ENCODE results near the gene HPSE2. TPM values are rescaled to one million over a fixed set of nuclear protein-coding genes. Genes with fewer than 3 reads are reported as not detected.

The HPSE2 gene
- total RNA-seq, 1 donor from 2014 or later, result under 0.01 TPM

DNA sequence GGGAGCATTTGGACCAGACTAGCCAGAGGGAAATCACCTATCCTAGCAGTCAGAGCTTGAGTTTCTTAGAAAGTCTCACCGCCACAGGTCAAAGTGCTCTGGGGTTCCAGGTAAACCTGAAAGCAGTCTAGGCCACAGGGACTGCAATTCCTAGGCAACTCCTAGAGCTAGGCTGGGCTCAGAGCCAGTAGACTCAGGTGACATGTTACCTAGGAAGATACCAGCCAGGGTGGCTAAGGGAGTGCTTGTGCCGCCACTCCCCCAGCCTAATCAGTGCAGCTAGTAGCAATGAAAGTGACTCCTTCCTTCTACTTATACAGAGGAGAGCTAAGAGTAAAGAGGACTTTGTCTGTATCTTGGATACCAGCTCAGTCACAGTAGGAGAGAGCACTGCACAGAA, 440.2 kb downstream of the HPSE2 start:
- H3K36me3 ChIP-seq (ENCODE audit: control insufficient read depth in 3 of 3, insufficient read depth in 3 of 3, low read length in 3 of 3), result no peaks in the 10 kb centered on the region
- no peak overlapping the region for H3K9ac ChIP-seq (ENCODE audit: low read depth in 1 of 3, low read length in 3 of 3)
- no peaks in the 10 kb centered on the region for H3K4me1 ChIP-seq (ENCODE audit: control insufficient read depth in 3 of 3, insufficient read depth in 3 of 3, low read length in 3 of 3)
- no peaks in the 10 kb centered on the region for H3K27me3 ChIP-seq (ENCODE audit: control insufficient read depth in 3 of 3, insufficient read depth in 3 of 3, low read length in 3 of 3)
- H3K27ac ChIP-seq (ENCODE audit: low read depth, low read length), result no peak overlapping the region
- H3K9me3 ChIP-seq (ENCODE audit: control insufficient read depth in 3 of 3, low read length in 3 of 3), result no peaks in the 10 kb centered on the region
- no peak overlapping the region for H3K4me3 ChIP-seq (ENCODE audit: low read length in 3 of 3)

- no peaks in the 10 kb centered on the region for H3K36me3 ChIP-seq (ENCODE audit: control insufficient read depth in 3 of 3, insufficient read depth in 3 of 3, low read length in 3 of 3)
- H3K4me3 ChIP-seq (ENCODE audit: low read length in 3 of 3), result no peak overlapping the region
- no peak overlapping the region for H3K9ac ChIP-seq (ENCODE audit: low read depth in 1 of 3, low read length in 3 of 3)
- no peaks in the 10 kb centered on the region for H3K9me3 ChIP-seq (ENCODE audit: control insufficient read depth in 3 of 3, low read length in 3 of 3)
- H3K4me1 ChIP-seq (ENCODE audit: control insufficient read depth in 3 of 3, insufficient read depth in 3 of 3, low read length in 3 of 3), result no peaks in the 10 kb centered on the region
- no peaks in the 10 kb centered on the region for H3K27me3 ChIP-seq (ENCODE audit: control insufficient read depth in 3 of 3, insufficient read depth in 3 of 3, low read length in 3 of 3)
- H3K27ac ChIP-seq (ENCODE audit: low read depth, low read length), result no peak overlapping the region
These were observed 444.8 kb downstream of the HPSE2 start for GRCh38 chr10:98790817-98791216.

GRCh38 chr10:98778277-98778759, 457.3 kb downstream of the HPSE2 start:
- H3K4me1 ChIP-seq (ENCODE audit: control insufficient read depth in 3 of 3, insufficient read depth in 3 of 3, low read length in 3 of 3), result no peaks in the 10 kb centered on the region
- H3K9me3 ChIP-seq (ENCODE audit: control insufficient read depth in 3 of 3, low read length in 3 of 3), result peaks cover 0 to 3% (median 0%) of the 10 kb centered on the region in 3 donors
- no peak overlapping the region for H3K27ac ChIP-seq (ENCODE audit: low read depth, low read length)
- no peaks in the 10 kb centered on the region for H3K27me3 ChIP-seq (ENCODE audit: control insufficient read depth in 3 of 3, insufficient read depth in 3 of 3, low read length in 3 of 3)
- no peak overlapping the region for H3K4me3 ChIP-seq (ENCODE audit: low read length in 3 of 3)
- no peaks in the 10 kb centered on the region for H3K36me3 ChIP-seq (ENCODE audit: control insufficient read depth in 3 of 3, insufficient read depth in 3 of 3, low read length in 3 of 3)
- no peak overlapping the region for H3K9ac ChIP-seq (ENCODE audit: low read depth in 1 of 3, low read length in 3 of 3)

- Histone ChIP-seq H3K36me3 (ENCODE audit: control insufficient read depth in 3 of 3, insufficient read depth in 3 of 3, low read length in 3 of 3) (no peaks in the 10 kb centered on the region), H3K27me3 (ENCODE audit: control insufficient read depth in 3 of 3, insufficient read depth in 3 of 3, low read length in 3 of 3) (no peaks in the 10 kb centered on the region), H3K9me3 (ENCODE audit: control insufficient read depth in 3 of 3, low read length in 3 of 3) (no peaks in the 10 kb centered on the region), H3K4me3 (ENCODE audit: low read length in 3 of 3) (no peak overlapping the region), H3K4me1 (ENCODE audit: control insufficient read depth in 3 of 3, insufficient read depth in 3 of 3, low read length in 3 of 3) (no peaks in the 10 kb centered on the region), H3K27ac (ENCODE audit: low read depth, low read length) (no peak overlapping the region), H3K9ac (ENCODE audit: low read depth in 1 of 3, low read length in 3 of 3) (no peak overlapping the region)
These were observed 477.2 kb downstream of the HPSE2 start for GRCh38 chr10:98758463-98758862.

- Histone ChIP-seq H3K4me3 (ENCODE audit: low read length in 3 of 3) (no peak overlapping the region), H3K9ac (ENCODE audit: low read depth in 1 of 3, low read length in 3 of 3) (no peak overlapping the region), H3K9me3 (ENCODE audit: control insufficient read depth in 3 of 3, low read length in 3 of 3) (no peaks in the 10 kb centered on the region), H3K27me3 (ENCODE audit: control insufficient read depth in 3 of 3, insufficient read depth in 3 of 3, low read length in 3 of 3) (no peaks in the 10 kb centered on the region), H3K27ac (ENCODE audit: low read depth, low read length) (no peak overlapping the region), H3K36me3 (ENCODE audit: control insufficient read depth in 3 of 3, insufficient read depth in 3 of 3, low read length in 3 of 3) (no peaks in the 10 kb centered on the region), H3K4me1 (ENCODE audit: control insufficient read depth in 3 of 3, insufficient read depth in 3 of 3, low read length in 3 of 3) (no peaks in the 10 kb centered on the region)
These were observed 487.4 kb downstream of the HPSE2 start for GRCh38 chr10:98748298-98748697.

- no peak overlapping the region for H3K9ac ChIP-seq (ENCODE audit: low read depth in 1 of 3, low read length in 3 of 3)
- no peaks in the 10 kb centered on the region for H3K9me3 ChIP-seq (ENCODE audit: control insufficient read depth in 3 of 3, low read length in 3 of 3)
- no peak overlapping the region for H3K4me3 ChIP-seq (ENCODE audit: low read length in 3 of 3)
- no peaks in the 10 kb centered on the region for H3K27me3 ChIP-seq (ENCODE audit: control insufficient read depth in 3 of 3, insufficient read depth in 3 of 3, low read length in 3 of 3)
- H3K4me1 ChIP-seq (ENCODE audit: control insufficient read depth in 3 of 3, insufficient read depth in 3 of 3, low read length in 3 of 3), result no peaks in the 10 kb centered on the region
- no peaks in the 10 kb centered on the region for H3K36me3 ChIP-seq (ENCODE audit: control insufficient read depth in 3 of 3, insufficient read depth in 3 of 3, low read length in 3 of 3)
- no peak overlapping the region for H3K27ac ChIP-seq (ENCODE audit: low read depth, low read length)
These were observed 490.0 kb downstream of the HPSE2 start for GRCh38 chr10:98745645-98746044.

- H3K36me3 ChIP-seq (ENCODE audit: control insufficient read depth in 3 of 3, insufficient read depth in 3 of 3, low read length in 3 of 3), result no peaks in the 10 kb centered on the region
- no peaks in the 10 kb centered on the region for H3K27me3 ChIP-seq (ENCODE audit: control insufficient read depth in 3 of 3, insufficient read depth in 3 of 3, low read length in 3 of 3)
- no peak overlapping the region for H3K27ac ChIP-seq (ENCODE audit: low read depth, low read length)
- no peak overlapping the region for H3K9ac ChIP-seq (ENCODE audit: low read depth in 1 of 3, low read length in 3 of 3)
- no peak overlapping the region for H3K4me3 ChIP-seq (ENCODE audit: low read length in 3 of 3)
- H3K9me3 ChIP-seq (ENCODE audit: control insufficient read depth in 3 of 3, low read length in 3 of 3), result no peaks in the 10 kb centered on the region
- H3K4me1 ChIP-seq (ENCODE audit: control insufficient read depth in 3 of 3, insufficient read depth in 3 of 3, low read length in 3 of 3), result no peaks in the 10 kb centered on the region
These were observed 515.1 kb downstream of the HPSE2 start for GRCh38 chr10:98720551-98720950.

DNA sequence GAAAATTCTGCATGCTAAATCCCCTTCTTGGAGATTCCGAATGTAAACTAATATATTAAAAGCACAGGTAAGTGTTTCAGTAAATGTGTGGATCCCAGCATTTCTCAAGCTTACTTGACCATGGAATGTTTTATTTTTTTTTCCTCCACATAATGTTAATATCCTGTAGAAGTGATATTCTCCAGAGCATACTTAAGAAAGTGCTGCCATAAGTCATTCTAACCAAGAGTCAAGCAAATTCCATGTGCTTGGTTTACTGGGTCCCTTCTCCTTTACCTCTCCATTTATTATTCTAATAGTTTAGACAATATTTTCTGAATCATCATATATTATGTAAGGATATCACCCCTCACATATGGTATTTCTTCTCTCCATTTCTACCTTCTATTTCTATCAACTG, 522.1 kb downstream of the HPSE2 start:
- H3K27me3 ChIP-seq (ENCODE audit: control insufficient read depth in 3 of 3, insufficient read depth in 3 of 3, low read length in 3 of 3), result no peaks in the 10 kb centered on the region
- no peaks in the 10 kb centered on the region for H3K36me3 ChIP-seq (ENCODE audit: control insufficient read depth in 3 of 3, insufficient read depth in 3 of 3, low read length in 3 of 3)
- H3K9me3 ChIP-seq (ENCODE audit: control insufficient read depth in 3 of 3, low read length in 3 of 3), result no peaks in the 10 kb centered on the region
- H3K4me1 ChIP-seq (ENCODE audit: control insufficient read depth in 3 of 3, insufficient read depth in 3 of 3, low read length in 3 of 3), result no peaks in the 10 kb centered on the region
- H3K9ac ChIP-seq (ENCODE audit: low read depth in 1 of 3, low read length in 3 of 3), result no peak overlapping the region
- H3K4me3 ChIP-seq (ENCODE audit: low read length in 3 of 3), result no peak overlapping the region
- H3K27ac ChIP-seq (ENCODE audit: low read depth, low read length), result no peak overlapping the region

DNA sequence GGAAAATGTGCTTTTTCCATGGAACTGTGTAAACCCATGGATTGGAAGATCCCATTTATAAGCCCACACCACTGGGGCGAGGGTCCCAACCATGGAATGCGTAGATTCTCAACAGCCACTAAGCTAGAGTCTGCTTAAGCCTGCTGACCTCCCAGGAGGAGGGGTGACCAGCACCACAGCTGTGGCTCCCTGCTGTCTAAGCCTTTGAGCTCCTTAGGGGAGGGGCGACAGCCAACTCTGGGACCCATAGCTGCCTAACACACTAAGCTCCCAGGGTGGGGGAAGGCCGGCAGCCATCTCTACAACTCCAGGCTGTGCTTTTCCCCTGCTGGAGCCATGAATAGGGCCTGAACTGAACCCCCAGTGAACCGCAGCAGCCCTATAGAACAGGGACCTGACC, 539.1 kb downstream of the HPSE2 start:
- no peaks in the 10 kb centered on the region for H3K4me1 ChIP-seq (ENCODE audit: control insufficient read depth in 3 of 3, insufficient read depth in 3 of 3, low read length in 3 of 3)
- H3K4me3 ChIP-seq (ENCODE audit: low read length in 3 of 3), result no peak overlapping the region
- no peaks in the 10 kb centered on the region for H3K36me3 ChIP-seq (ENCODE audit: control insufficient read depth in 3 of 3, insufficient read depth in 3 of 3, low read length in 3 of 3)
- no peak overlapping the region for H3K27ac ChIP-seq (ENCODE audit: low read depth, low read length)
- H3K9me3 ChIP-seq (ENCODE audit: control insufficient read depth in 3 of 3, low read length in 3 of 3), result no peaks in the 10 kb centered on the region
- H3K27me3 ChIP-seq (ENCODE audit: control insufficient read depth in 3 of 3, insufficient read depth in 3 of 3, low read length in 3 of 3), result no peaks in the 10 kb centered on the region
- H3K9ac ChIP-seq (ENCODE audit: low read depth in 1 of 3, low read length in 3 of 3), result no peak overlapping the region

DNA sequence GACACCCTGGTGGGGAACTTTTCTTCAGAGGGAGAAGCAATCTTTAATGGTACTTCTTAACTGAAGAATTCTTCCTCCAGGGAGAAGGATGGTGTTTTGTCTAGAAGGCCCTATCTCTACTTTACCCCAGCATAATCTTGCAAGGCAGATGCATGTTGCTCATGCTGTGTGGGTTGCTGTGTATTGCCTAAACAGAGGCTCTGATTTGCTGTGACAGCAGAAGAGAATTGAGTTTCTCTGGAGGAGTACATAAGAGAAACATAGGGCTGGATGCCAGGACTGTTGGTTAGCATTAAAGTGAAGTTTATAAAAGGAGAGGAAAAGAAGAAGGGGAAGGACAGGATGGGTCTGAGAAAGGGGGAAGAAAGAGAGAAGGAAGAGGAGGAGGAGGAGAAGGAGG, 540.8 kb downstream of the HPSE2 start:
- H3K27me3 ChIP-seq (ENCODE audit: control insufficient read depth in 3 of 3, insufficient read depth in 3 of 3, low read length in 3 of 3), result no peaks in the 10 kb centered on the region
- no peaks in the 10 kb centered on the region for H3K36me3 ChIP-seq (ENCODE audit: control insufficient read depth in 3 of 3, insufficient read depth in 3 of 3, low read length in 3 of 3)
- no peak overlapping the region for H3K4me3 ChIP-seq (ENCODE audit: low read length in 3 of 3)
- no peak overlapping the region for H3K27ac ChIP-seq (ENCODE audit: low read depth, low read length)
- H3K4me1 ChIP-seq (ENCODE audit: control insufficient read depth in 3 of 3, insufficient read depth in 3 of 3, low read length in 3 of 3), result no peaks in the 10 kb centered on the region
- H3K9ac ChIP-seq (ENCODE audit: low read depth in 1 of 3, low read length in 3 of 3), result no peak overlapping the region
- H3K9me3 ChIP-seq (ENCODE audit: control insufficient read depth in 3 of 3, low read length in 3 of 3), result no peaks in the 10 kb centered on the region

GRCh38 chr10:98694014-98694413, 541.6 kb downstream of the HPSE2 start:
- Histone ChIP-seq H3K9me3 (ENCODE audit: control insufficient read depth in 3 of 3, low read length in 3 of 3) (no peaks in the 10 kb centered on the region), H3K27ac (ENCODE audit: low read depth, low read length) (no peak overlapping the region), H3K4me1 (ENCODE audit: control insufficient read depth in 3 of 3, insufficient read depth in 3 of 3, low read length in 3 of 3) (no peaks in the 10 kb centered on the region), H3K27me3 (ENCODE audit: control insufficient read depth in 3 of 3, insufficient read depth in 3 of 3, low read length in 3 of 3) (no peaks in the 10 kb centered on the region), H3K9ac (ENCODE audit: low read depth in 1 of 3, low read length in 3 of 3) (no peak overlapping the region), H3K36me3 (ENCODE audit: control insufficient read depth in 3 of 3, insufficient read depth in 3 of 3, low read length in 3 of 3) (no peaks in the 10 kb centered on the region), H3K4me3 (ENCODE audit: low read length in 3 of 3) (no peak overlapping the region)
